GM18502 (cell line): ENCODE results near the gene C6orf132.

Experiments used
- ATAC-seq: cut with Tn5 transposase; IDR thresholded peaks from one replicate; pipeline ENCODE4 v1.9.1; 2021; ENCODE audit warnings: mild to moderate bottlenecking; ENCODE audit not compliant: unreplicated experiment, poor library complexity

Gene C6orf132

DNA sequence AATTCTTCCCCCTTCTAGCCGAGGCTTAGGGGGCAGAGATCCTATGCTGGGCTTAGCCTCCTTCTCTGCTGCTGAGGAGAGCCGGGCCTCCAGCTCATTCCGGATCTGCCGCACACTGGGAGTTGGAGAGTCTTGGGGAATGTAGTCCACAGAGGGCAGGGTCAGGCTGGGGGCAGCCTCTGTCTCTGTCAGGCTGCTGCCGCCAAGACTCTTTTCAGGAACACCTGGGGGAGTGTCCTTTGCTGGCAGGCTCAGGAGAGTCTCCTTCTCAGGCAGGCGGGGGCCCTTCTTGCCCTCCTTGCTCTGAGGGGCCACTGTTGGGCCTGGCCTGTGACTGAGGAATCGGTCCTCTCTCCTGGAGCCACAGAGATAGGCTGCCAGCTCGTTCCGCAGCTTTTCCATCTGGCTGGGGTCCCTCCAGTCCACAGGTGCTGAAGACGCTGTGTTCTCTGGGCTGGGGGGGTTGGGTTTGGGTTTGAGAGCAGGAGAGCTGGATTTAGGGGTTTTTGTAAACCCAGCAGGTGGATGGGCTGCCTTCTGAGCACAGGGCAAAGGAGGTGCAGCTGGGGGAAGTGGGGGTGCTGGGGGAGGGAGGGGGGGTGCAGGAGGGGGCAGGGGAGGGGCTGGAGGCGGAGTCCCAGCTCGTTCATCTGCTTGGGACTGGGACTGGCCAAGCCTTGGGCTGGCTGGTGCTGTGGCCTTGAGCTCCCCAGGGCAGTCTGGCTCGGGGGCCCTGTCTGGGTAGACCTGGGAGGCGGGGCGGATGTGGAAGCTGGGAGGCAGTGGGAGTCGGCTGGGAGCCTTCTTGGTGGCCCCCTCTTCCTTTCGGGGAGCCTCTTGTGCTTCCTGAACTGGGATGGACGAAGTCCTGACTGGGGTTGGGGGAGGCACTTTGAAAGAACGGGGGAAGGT, 36.1 kb downstream of the C6orf132 start:
- ATAC-seq, result no peak

DNA sequence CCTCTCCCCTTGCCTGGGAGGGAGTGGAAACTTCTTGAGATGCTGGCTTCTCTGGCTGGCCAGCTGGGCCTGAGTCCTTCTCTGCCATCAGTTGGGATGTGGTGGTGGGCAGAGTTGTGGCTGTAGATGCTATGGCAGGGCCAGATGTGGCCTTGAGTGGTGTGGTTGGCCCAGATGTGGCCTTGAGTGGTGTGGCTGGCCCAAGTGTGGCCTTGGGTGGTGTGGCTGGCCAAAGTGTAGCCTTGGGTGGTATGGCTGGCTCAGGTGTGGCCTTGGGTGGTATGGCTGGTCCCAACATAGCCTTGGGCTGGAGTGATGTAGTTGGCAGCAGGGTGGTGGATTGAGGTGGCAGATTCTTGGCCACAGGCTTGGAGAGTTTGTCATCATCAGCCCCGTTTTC, 36.7 kb downstream of the C6orf132 start:
- no peak for ATAC-seq

DNA sequence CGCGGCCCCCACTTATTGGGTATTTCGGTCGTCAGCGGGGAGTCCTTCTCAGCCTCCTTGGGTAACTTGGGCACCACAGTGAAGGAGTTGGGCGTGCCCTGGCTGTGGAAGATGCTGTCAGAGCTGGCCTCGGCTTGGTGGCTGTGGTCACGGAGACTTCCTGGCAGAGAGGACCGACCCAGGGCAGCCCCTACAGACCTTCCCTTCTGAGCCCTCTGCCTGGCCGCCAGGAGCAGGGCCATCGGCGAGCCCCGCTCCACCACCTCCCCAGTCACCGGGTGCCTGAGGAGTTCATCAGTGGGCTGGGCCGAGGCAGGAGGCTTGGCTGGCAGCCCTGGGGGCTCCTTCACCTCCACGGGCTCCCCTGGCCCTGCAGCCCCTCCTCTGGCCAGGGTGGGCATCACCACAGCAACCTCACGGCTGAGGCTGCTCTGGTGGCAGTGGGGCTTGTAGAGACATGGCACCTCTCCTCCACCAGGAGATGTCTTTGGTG, 37.2 kb downstream of the C6orf132 start:
- ATAC-seq, result no peak

DNA sequence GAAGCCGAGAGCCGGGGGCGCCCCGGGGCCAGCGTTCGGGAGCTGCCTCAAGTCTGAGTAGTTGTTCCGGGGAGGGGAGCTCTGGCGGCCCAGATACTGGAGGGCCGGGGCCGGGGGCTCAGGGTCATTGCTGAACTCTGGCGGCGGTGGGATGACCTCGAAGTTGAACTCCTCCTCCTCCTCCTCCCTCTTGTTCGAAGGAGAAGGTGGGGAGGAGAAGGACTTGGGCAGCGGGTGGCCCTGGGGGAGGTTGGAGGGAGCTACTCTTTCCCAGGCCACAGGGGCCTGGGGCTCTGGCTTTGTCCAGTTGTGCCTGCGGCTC, 37.7 kb downstream of the C6orf132 start:
- no peak for ATAC-seq

DNA sequence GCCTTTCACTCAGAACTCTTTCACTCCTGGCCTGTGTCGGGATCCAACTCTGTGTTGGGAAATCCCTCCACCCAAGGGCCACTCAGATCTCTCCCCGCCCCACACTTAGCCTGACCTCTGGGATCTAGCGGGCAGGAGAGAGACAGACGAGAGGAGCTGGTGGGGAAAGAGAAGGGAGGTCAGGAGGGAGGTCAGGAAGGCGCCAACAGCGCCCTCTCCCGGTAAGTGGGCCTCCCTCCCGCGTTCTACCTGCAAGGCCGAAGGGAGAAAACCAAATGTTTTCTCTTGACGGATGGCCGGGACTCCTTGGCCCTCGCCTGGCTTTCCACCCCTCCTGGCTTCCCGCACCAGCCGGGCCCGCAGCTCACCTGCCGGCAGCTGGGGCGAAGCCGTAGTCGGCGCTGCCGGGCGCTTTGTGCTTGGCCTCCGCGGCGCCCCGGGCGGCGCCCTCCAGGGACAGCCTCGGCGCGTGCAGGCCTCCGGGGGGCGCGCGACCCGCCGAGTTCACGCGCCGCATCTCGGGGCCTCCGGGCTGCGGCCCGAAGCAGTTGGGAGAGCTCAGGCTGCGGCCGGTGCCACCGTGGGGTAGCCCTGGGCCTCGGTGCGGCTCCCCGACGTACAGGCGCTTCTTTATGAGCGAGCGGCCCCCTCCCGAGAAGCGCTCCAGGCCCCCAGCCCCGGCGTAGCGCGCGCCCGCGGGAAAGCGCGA, 38.2 kb downstream of the C6orf132 start:
- ATAC-seq, result no peak

DNA sequence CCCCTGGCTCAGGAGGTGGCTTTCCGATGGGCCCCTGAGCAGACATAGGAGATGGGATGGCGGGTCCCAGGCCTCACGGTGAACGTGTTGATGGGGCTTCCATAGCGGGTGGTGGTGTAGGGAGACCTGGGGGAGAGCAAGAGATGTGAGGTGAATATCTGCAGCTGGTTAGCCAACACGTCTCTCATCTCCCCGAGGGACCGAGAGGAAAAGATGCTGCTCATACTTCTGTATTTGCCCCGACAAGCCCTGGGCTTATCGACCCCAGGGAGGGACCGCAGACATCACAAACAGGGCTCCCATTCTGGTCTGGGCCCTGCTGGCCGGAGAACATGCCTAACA, 38.7 kb downstream of the C6orf132 start:
- ATAC-seq, result no peak

DNA sequence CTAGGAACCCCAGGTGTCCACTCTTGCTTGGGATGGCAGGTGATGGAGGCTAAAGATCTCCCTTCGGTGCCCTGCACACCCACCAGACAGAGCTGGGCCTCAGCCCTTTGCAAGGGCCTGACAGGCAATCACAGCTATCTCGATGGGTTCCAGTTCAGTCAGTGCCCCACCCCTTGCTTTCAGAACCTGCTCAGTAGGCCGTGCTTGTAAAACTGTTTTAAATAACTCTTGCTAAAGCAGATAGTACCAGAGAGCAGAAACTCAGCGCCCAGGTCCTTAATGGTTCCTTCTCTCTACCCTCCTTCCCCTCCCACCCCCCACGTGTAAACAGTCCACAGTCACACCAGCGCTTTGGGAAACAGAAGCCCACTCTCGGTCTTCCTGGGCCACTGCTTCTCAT, 39.2 kb downstream of the C6orf132 start:
- no peak for ATAC-seq

DNA sequence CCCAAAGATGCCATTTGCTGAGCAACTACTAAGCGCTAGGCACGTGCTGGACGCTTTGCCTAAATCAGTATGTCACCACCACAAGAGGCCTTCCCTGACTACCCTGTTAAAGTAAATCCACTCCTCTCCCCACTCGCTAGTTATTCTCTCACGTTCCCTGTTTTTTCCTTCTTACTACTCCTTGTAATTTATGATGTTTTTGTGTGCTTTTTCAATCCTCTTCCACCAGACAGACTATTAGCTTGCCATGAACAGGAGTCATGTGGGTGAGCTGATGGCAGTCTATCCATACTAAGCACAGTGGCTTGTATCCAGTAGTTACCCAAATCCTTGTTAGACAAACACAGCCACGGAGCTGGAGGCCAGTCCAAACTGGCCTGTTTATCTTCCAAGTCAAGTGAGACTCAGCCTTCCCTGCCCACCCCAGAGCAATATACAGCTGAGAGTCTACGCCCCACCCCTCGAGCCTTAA, 41.2 kb downstream of the C6orf132 start:
- ATAC-seq, result no peak

DNA sequence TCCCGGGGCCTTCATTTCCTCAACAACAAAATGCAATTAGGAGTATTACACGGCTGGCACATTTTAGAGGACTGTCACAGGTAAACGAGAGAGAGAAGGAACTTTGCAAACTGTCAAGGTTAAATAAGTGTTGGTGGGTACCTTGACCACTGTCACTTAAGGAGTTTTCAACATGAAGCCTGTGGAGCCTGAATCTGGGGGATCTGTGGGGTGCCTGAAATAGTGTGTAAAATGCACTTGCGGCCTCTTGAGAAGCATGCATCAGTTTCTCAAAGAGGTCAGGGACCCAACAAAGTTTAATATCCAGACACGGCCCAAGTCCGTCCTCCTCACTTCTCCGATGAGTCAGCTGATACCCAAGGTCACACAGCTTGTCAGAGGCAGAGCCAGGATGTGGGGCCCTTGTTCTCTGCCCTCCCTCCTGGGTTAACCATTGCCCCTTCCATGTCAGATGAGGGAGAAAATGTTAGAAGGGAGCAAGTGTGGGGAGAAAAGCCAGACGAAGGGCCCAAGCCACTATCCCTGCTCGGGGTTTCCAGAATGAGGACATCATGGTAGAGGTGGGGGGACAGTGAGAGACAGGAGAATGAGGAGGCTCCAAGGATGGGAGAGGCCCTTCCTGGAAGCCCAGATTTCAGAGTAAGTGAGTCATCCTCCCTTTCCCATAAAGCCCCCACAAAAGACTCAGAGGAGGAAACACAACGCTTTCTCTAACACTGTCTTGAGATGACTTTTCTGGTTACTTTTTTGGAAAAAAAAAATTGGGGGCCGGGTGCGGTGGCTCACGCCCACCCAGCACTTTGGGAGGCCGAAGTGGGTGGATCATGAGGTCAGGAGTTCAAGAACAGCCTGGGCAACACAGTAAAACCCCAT, 42.2 kb downstream of the C6orf132 start:
- no peak for ATAC-seq

DNA sequence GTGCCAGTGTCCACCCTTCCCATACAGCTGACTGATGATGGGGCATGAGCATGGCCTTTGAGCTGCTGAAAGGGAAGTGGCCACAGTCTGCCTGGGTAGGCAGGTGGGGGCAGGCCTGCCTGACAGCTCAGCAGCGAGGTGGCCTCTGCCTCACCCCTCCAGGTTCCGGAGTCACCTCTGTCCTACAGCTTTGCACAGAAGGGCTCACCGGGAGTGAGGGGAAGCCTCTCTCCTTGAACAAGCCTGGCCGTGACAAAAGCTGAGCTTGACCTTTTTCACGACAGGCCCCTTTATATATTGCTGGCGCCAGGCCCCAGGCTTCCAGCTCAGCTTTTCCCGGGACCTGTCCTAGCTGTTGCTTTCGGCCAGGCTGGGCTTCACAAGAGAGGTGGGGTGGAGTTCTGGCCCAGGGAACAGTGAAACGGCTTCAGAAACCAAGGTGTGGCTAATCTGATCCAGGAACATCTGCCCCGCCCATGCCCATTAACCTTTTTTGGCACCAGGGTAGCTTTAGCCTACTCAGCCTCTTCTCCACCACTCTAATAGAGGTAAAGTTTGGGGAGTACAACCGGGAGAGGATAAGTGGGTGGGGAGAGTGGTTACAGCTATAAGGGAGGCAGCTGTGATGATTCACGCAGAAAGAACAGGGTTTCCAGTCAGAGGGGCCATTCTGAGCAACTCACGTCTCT, 42.9 kb downstream of the C6orf132 start:
- no peak for ATAC-seq

DNA sequence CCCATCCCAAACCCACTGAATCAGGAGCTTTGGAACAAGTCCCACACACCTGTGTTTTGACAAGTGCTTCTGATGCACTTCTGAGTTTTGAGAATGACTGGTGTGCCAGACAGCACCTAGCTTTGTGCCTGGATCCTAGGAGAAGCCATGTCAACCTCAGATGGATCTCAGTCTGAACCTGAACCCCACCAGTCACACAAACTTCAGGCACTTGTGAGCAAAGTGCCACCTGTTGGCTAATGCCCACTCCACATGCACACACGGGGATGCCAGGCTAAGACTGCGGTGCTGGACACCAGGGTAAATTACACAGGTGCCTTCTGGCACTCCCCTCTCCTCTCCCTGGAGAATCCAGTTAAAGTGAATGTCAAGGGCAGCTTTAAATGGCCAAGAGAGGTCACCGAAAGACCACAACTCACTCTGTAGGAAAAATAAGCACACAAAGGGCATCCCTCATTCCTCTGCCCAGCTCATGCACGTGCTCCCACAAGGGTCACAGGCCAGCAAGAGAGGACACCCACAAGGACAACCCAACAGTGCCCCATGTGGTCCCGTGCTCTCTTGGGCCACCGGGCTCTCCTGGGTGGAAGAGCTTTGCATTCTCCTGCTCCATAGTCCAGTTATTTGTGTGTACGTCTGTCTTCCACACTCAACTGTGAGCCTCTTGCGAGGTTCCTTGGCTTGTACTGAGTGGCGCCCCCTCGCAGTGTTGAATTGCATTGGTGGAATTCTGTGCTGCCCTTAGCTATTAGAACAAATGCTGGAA, 46.5 kb downstream of the C6orf132 start:
- no peak for ATAC-seq

DNA sequence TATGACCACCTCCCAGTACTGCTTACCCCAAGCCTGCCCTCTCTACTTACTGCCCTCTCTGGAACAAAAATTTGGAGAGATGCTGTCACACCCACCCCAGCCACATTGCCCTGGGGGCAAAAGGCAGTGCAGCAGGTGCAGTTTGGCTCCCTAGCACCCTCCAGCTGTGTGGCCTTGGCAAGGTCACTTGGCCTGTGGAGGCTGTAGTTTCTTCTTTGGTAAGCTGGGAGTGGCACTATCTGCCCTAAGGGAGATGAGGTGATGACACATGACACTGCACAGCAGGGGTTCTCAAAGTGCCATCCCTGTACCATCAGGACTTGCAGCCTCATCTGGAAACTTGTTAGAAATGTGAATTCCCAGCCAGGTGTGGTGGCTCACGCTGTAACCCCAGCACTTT, 47.3 kb downstream of the C6orf132 start:
- no peak for ATAC-seq

DNA sequence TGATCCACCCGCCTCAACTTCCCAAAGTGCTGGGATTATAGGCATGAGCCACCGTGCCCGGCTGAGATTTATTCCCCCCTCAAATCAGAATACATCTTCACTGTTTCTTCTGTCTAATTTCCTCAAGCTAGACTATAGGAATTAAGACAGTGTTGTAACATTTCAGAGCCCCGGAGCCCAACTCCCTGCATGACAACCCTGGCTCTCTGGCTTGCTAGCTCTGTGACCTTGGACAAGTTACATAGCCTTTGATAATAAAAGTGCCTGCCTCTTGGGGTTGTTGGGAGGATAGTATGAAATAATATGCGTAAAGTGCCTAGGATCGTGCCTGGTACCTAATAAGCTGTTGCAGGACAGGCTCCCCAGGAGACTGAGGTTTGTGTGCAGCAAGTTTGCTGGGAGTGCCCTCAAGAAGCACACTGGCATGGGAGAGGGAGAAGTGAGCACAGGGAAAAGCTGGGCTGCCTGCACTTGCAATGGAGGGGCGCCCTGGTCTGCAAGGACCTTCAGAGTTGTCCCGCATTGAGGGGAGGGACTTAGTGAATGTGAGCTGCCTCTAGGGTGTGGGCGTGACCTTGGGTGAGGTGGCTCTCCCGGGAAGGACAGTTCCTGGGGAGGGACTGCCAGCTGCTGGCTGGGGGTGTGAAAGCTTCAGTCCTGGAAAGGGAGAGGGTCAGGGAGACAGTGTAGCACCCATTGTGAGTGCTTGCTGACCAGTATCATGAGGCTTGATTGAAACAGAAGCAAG, 48.7 kb downstream of the C6orf132 start:
- no peak for ATAC-seq

DNA sequence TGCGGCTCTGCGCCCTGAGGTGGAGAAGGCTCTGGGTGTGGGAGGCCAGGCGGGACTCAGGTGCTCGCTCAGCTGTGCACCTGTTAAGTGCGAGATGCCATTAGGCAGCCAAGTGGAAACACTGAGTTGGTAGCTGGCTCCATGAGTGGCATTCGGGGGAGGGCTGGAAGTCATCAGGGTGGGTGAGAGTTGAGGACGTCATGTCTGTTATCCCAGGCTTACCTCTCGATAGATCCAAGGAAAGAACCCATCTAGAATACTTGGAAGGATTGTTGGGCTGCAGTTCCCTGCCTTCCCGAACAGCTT, 50.7 kb downstream of the C6orf132 start:
- ATAC-seq, result no peak

DNA sequence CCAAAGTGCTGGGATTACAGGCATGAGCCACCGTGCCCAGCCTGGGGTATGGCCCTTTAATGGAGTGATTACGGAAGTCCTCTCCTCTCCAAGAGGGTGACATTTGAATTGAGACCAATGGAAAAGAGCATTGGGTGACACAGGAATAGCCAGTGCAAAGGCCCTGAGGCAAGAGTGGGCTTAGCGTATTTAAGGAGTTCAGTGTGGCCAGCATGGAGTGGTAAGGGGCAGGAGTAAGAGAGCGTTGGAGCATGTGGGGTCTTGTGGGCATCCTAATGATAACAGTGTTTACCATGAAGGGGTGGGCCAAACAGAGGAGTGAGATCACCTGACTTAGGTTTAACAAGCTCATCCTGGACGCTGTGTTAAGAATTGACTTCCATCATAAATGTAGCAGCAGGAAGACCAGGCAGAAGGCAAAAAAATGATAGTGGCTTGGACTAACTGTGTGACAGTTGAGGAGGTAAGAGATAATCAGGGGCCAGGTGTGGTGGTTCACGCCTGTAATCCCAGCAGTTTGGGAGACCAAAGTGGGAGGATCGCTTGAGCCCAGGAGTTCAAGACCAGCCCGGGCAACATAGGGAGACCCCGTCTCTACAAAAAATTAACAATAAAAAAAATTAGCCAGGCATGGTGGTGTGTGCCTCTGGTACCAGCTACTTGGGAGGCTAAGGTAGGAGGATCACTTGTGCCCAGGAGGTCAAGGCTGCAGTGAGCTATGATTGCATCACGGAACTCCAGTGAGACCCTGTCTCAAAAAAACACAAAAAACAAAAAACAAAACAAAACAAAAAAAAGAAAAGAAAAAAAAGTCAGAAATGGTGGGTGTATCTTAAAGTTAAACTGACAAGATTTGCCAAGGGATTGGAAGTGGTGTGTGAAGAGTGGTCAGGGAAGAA, 51.4 kb downstream of the C6orf132 start:
- no peak for ATAC-seq

DNA sequence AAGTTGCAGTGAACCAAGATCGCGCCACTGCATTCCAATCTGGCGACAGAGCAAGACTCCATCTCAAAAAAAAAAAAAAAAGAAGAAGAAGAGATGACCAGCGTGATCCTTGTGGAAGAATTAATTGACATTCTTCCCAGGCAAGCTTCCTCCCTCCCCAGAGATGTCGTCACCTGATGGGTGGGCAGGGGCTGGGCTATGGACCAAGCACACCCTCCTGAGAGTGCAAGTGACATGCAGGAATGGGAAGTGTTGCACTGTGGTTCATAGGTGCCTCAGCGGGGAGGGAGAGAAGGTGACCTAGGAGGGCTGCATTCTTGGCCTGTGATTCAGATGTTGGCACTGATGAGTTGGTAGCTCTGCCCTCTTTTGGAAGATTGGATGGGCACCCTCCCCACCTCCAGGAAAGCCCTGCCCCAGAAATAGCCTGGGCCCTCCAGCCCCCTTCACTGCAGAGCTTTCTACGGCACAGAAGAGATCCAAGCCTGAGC, 54.3 kb downstream of the C6orf132 start:
- no peak for ATAC-seq

DNA sequence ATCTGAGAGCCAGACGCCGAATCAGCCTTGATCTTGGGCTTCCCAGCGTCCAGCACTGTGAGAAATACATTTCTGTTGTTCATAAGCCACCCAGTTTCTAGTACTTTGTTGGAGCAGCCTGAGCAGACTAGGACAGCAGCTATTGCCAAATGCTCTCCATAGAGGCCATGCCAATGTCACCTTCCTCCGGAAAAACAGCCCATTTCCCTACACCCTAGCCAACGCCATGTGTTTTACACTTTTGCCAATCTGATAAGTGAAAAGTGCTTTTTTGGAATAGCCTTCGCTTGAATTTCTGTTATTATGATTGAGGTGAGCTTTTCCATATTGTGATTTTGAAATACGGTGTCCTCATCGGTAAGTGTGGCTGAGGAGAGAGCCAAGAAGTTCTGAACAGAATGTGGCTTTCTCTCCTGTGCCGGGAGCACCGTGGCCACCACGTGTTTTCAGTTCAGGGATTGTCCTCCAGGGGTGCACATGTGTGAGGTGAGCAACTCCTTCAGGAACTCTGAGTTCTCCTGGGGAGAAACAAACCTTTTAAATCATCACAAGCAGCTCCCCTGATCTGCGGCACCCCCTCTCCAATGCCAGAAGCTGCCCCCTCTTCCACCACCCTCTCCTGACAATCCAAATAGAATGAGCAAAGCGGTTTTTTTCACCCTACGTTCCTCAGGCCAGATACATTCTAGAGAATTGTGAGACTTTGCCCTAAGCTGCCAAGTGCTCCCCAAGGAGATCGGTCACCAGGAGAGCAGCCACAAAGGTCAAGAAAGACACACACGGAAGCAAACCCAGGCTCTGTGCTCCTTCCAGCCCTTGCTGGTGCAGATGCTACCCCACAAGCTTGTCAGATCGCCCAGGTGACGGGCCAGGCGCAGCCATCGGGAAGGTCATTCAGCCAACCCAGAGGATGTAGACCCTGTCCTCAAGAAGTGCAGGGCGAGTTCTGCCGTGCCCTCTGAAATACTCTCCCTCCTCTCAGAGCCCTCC, 56.1 kb downstream of the C6orf132 start:
- no peak for ATAC-seq
